ENCODE results near the gene SYT11. TPM values are rescaled to one million over a fixed set of nuclear protein-coding genes. Genes with fewer than 3 reads are reported as not detected.

SYT11 gene
- polyA plus RNA-seq, 3 donors = 5.1 to 11.0 (median 9.6) TPM

GRCh38 chr1:155931332-155932038 lies 72.1 kb downstream of the SYT11 start:
- Mint-ChIP-seq H3K4me1 (peaks cover 20% of the 10 kb centered on the region), H3K27ac (peak overlapping the region in 3 of 7 donors; percentile 65 to 83 (median 78)), H3K36me3 (peaks cover 53 to 65% of the 10 kb centered on the region in 2 donors), H3K27me3 (ENCODE audit: low read depth in 3 of 3) (no peaks in the 10 kb centered on the region), H3K4me3 (no peak overlapping the region), H3K9me3 (no peaks in the 10 kb centered on the region)
- DNase-seq = no peak
- TF ChIP-seq CTCF (IDR thresholded peaks at IDR 0.05) = no peak
- peak overlapping the region in 1 of 2 donors; percentile 11 for H3K27ac ChIP-seq (ENCODE audit: low read depth in 1 of 2, low read length in 2 of 2)
- no peaks in the 10 kb centered on the region for H3K9me3 ChIP-seq (replicated peaks in 1 of 2; ENCODE audit: control insufficient read depth in 1 of 2, insufficient read depth in 1 of 2, low read length in 2 of 2)
- 89% methylated on average over 5 of the region's 7 CpGs for WGBS (ENCODE audit: insufficient coverage)
- peaks cover 57% of the 10 kb centered on the region for H4K20me1 ChIP-seq (ENCODE audit: insufficient read depth, low read length)
- peaks cover 55 to 58% of the 10 kb centered on the region in 2 donors for H3K36me3 ChIP-seq (replicated peaks in 1 of 2; ENCODE audit: control insufficient read depth in 1 of 2, insufficient read depth in 2 of 2, low read length in 2 of 2)
- peaks cover 18 to 38% of the 10 kb centered on the region in 2 donors for H3K4me1 ChIP-seq (ENCODE audit: control insufficient read depth in 1 of 2, insufficient read depth in 2 of 2, low read length in 2 of 2)
- H3K9ac ChIP-seq (ENCODE audit: insufficient read depth, low read length, poor library complexity, severe bottlenecking) = no peak overlapping the region
- H3K27me3 ChIP-seq (ENCODE audit: control insufficient read depth in 2 of 2, insufficient read depth in 2 of 2, low read length in 2 of 2) = no peaks in the 10 kb centered on the region
- intact Hi-C loops (cut with micrococcal nuclease) = loop anchor here (5.0 kb wide), 2 partner anchors 121 to 136 kb away; partner anchors contain the start of genes LAMTOR2 (in 1 of the 2) and UBQLN4 (in 1 of the 2)
- no peak overlapping the region for H2AFZ ChIP-seq (ENCODE audit: insufficient read depth, low read depth, low read length, poor library complexity, severe bottlenecking)
- H3K4me3 ChIP-seq (replicated peaks in 1 of 3; ENCODE audit: low read depth in 2 of 3, low read length in 3 of 3) = no peak overlapping the region
- peaks cover 63% of the 10 kb centered on the region for H3K79me2 ChIP-seq (ENCODE audit: insufficient read depth, low read length)
- H3K4me2 ChIP-seq (replicated peaks; ENCODE audit: extremely low read depth, low read length, poor library complexity, severe bottlenecking) = no peak overlapping the region

GRCh38 chr1:155932081-155932480 lies 72.7 kb downstream of the SYT11 start:
- Histone ChIP-seq H3K4me1 (ENCODE audit: control insufficient read depth in 1 of 2, insufficient read depth in 2 of 2, low read length in 2 of 2) (peaks cover 18 to 38% of the 10 kb centered on the region in 2 donors), H3K27ac (ENCODE audit: low read depth in 1 of 2, low read length in 2 of 2) (peak overlapping the region in 1 of 2 donors; percentile 11), H3K9ac (ENCODE audit: insufficient read depth, low read length, poor library complexity, severe bottlenecking) (no peak overlapping the region), H3K27me3 (ENCODE audit: control insufficient read depth in 2 of 2, insufficient read depth in 2 of 2, low read length in 2 of 2) (no peaks in the 10 kb centered on the region), H3K36me3 (replicated peaks in 1 of 2; ENCODE audit: control insufficient read depth in 1 of 2, insufficient read depth in 2 of 2, low read length in 2 of 2) (peaks cover 49 to 52% of the 10 kb centered on the region in 2 donors), H3K79me2 (ENCODE audit: insufficient read depth, low read length) (peaks cover 57% of the 10 kb centered on the region), H4K20me1 (ENCODE audit: insufficient read depth, low read length) (peaks cover 51% of the 10 kb centered on the region), H3K4me2 (replicated peaks; ENCODE audit: extremely low read depth, low read length, poor library complexity, severe bottlenecking) (no peak overlapping the region), H2AFZ (ENCODE audit: insufficient read depth, low read depth, low read length, poor library complexity, severe bottlenecking) (no peak overlapping the region), H3K4me3 (replicated peaks in 1 of 3; ENCODE audit: low read depth in 2 of 3, low read length in 3 of 3) (no peak overlapping the region), H3K9me3 (replicated peaks in 1 of 2; ENCODE audit: control insufficient read depth in 1 of 2, insufficient read depth in 1 of 2, low read length in 2 of 2) (no peaks in the 10 kb centered on the region)
- Mint-ChIP-seq H3K4me3 (no peak overlapping the region), H3K4me1 (peaks cover 20% of the 10 kb centered on the region), H3K27ac (no peak overlapping the region), H3K36me3 (peaks cover 47 to 59% of the 10 kb centered on the region in 2 donors), H3K9me3 (no peaks in the 10 kb centered on the region), H3K27me3 (ENCODE audit: low read depth in 3 of 3) (no peaks in the 10 kb centered on the region)
- no peak for DNase-seq
- WGBS (ENCODE audit: insufficient coverage) = no CpG with 5 or more reads among the region's 1 CpG
- intact Hi-C loops (cut with micrococcal nuclease) = loop anchor here (5.0 kb wide), 2 partner anchors 120 to 135 kb away; partner anchors contain the start of genes LAMTOR2 (in 1 of the 2) and UBQLN4 (in 1 of the 2)
- TF ChIP-seq CTCF (IDR thresholded peaks at IDR 0.05) = no peak
